Iris pigment epithelial cell (primary cell): ENCODE results near the gene WDR18.
A peak's percentile ranks its signal among the peaks of the same experiment; 100 is the strongest.

Source experiments
- DNase-seq: peaks from one replicate; pipeline ENCODE4 v3.0.0-alpha.2; 2011; ENCODE audit warnings: low read depth

The WDR18 gene

GRCh38 chr19:991932-992669 is 8.0 kb downstream of the WDR18 start:
- no peak for DNase-seq

DNA sequence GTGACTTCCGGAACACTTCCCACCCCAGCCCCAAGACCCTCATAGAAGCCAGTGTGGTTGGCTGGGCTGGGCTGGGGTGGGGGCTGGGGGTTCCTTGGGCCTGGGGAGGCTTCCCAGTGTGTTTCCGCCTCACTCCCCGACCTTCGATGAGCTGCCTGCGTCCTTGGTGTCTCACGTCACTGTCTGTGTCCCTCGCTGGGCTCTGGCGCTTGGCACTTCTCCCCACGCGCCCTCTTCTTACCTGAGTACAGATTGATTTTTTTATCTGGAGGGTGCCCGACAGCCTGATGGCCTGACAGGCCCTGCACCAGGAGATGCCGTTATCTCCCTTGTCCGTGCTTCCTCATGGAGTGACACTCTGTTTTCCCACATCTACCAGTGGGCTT is 8.5 kb downstream of the WDR18 start:
- no peak for DNase-seq

DNA sequence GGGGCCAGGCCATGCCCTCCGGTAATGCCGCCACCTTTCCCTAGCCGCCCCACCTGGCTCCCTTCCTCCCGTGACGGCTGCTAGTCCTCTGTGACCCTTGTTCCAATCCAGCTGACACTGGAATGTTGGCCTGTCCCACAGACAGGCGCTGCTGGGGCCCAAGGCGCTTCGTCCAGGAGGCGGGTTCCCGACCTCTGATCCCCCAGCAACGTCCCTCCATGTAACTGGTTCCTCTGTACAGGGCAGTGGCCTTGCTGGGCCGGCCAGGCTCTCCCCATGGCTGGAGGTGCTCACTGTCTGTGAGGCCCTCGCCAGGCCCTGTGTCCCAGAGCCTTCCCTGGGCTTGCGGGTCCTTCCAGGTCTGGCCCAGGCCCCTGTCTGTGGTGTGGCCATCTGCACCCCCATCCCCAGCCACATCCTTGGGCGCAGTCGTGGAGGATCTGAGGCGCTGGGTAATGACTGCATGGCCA is 9.3 kb downstream of the WDR18 start:
- DNase-seq: no peak

- no peak for DNase-seq
Measured at GRCh38 chr19:993831-994393, 9.8 kb downstream of the WDR18 start.

DNA sequence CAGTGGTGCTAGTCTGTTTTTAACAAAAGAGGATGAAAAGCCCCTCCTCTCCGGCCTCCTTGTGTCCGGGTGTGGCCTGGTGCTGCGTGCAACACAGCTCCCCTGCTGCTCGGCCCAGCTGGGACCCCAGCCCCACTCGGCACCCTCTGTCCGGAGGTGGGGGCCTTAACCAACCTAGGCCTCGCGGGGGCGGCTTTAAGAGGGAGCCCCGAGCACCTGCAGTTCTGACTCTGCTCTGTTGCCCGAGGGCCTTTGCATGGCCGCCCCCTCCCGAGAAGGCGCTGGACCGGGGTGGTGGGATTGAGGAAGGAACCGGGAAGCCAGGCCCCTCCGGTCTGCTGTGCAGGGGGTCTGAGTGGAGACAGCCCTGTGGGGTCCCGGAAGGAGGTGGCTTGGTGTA is 10.4 kb downstream of the WDR18 start:
- DNase-seq: no peak

DNA sequence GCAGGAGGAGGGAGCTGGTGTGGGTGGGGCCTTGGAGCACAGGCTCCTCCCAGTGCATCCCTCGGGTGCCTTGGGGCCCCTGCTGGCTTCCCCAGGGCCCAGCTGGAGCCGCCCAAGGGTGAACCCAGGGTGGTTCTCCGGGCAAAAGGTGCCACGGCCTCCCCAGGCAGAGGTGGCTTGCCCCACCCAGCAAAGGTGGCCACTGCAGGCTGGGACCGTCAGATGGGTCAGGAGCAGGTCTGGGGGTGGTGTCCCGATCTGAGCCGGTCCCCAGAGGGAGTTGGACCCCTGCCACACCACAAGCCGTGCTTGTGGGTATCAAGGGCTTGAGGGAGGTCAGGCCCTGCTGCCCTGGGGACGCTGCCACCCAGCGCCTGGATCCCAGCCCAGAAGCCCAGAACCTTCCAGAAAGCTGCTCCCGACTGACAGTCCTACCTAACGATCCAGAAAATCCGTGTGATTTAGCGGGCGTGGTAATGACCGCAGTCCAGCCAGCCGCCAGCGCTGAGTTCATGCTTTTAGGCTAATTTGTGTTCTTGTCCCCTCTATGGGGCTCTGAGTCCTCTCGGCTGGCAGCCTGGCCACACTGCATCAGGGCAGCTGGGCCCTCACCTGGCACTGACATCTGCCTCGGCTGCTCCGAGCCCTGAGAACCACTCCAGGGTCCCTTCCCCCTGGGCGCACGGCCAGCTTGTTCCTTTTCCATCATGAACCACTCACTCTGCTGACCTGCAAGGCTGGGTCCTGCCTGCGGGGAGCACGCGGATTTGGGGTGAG is 11.1 kb downstream of the WDR18 start:
- DNase-seq: no peak

- peak; percentile 56 for DNase-seq
Measured at GRCh38 chr19:996051-996838, 12.1 kb downstream of the WDR18 start.

- DNase-seq: no peak
Measured at GRCh38 chr19:998064-998463, 13.9 kb downstream of the WDR18 start.

- DNase-seq: no peak
Measured at GRCh38 chr19:999379-999719, 15.2 kb downstream of the WDR18 start.

DNA sequence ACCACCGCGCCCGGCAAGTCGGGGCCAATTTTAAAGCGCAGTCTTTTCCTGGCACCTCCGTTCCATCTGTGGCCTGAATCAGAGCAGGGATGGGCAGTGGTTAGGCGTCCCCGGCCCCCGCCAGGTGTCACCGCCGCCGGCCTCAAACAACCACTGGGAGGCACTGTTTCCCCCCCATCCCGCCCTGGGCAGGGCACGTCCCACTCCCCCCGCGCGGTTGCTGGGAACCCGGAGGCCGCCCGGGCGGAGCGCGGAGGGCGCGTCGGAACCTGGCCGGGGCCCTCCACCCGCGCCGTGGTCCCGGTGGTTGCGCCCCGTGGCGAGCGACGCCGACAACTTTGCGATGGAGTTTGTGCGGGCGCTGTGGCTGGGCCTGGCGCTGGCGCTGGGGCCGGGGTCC is 15.9 kb downstream of the WDR18 start, which contains the start of gene GRIN3B:
GRIN3B (plus strand) TSS at position 325 of the 400 bp plus-strand sequence; CDS start at position 344, 19 bp downstream.
- DNase-seq: no peak

DNA sequence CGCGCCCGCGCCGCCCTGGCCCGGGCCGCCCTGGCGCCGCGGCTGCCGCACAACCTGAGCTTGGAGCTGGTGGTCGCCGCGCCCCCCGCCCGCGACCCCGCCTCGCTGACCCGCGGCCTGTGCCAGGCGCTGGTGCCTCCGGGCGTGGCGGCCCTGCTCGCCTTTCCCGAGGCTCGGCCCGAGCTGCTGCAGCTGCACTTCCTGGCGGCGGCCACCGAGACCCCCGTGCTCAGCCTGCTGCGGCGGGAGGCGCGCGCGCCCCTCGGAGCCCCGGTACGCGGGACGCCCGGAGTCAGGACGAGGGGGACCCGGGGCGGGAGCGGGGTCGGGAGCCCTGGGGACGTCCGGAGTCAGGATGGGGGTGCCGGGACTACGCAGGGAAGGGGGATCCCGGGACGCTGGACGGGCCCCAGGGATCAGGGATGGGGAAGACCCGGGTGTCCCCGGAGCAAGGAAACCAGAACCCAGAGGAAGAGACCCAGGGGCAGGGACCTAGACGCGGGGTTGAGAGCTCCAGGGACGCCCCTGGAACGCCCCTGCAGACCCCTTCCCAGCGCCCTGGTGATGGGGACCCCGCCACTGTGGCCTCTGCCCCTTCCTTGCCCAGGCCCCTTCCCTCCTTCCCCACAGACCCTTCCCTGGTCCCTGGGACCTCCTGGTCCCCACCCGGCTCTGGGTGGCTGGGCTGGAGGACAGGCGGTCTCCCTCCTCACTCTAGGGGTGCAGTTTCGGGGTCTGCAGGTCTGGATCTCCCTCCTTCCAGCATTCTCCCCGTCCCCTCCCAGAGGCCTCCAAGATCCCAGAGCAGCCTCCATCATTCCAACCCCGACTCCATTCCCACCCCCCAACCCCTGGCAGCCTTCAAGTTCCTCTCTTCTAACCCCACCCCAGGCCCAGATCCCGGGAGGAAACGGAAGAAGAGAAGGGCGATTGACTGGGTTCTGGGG is 16.7 kb downstream of the WDR18 start:
- no peak for DNase-seq

GRCh38 chr19:1001538-1002166 is 17.5 kb downstream of the WDR18 start:
- DNase-seq: no peak

GRCh38 chr19:1002600-1002999 is 18.5 kb downstream of the WDR18 start:
- no peak for DNase-seq

- no peak for DNase-seq
Measured at GRCh38 chr19:1003283-1003682, 19.1 kb downstream of the WDR18 start.

GRCh38 chr19:1004204-1004802 is 20.2 kb downstream of the WDR18 start:
- no peak for DNase-seq

GRCh38 chr19:1004803-1005664 is 20.9 kb downstream of the WDR18 start:
- DNase-seq: no peak

DNA sequence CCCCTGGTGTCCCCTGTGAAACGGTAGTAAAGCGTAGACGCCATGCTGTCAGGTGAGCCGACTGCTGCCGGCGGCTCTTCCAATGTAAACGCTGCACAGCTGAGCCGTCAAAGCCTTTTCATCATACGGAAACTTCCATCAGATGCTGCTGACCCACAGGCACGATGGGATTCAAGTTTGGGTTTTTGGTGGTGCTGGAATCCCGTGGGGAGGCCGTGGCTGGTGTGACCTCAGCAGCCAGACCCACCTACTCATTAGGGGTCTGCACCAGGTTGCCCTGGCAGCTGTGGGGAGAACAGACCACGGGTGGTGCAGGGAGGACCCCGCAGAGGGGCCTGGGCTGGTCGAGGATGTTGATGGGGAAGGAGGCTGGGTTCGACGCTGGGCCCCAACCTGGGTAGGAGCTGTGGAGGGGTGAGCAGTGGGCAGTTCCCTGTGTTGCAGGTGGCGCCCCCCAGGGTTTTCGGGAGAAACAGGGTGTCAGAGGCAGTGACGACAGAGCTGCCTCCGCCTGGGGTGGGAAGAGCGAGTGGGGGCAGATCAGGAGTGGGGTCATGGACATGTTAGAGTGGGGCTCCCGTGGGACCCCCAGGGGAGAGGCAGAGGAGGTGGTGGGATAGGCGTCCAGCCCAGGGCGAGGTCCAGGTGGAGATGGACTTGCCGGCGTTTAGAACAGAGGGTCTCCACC is 22.7 kb downstream of the WDR18 start:
- no peak for DNase-seq

DNA sequence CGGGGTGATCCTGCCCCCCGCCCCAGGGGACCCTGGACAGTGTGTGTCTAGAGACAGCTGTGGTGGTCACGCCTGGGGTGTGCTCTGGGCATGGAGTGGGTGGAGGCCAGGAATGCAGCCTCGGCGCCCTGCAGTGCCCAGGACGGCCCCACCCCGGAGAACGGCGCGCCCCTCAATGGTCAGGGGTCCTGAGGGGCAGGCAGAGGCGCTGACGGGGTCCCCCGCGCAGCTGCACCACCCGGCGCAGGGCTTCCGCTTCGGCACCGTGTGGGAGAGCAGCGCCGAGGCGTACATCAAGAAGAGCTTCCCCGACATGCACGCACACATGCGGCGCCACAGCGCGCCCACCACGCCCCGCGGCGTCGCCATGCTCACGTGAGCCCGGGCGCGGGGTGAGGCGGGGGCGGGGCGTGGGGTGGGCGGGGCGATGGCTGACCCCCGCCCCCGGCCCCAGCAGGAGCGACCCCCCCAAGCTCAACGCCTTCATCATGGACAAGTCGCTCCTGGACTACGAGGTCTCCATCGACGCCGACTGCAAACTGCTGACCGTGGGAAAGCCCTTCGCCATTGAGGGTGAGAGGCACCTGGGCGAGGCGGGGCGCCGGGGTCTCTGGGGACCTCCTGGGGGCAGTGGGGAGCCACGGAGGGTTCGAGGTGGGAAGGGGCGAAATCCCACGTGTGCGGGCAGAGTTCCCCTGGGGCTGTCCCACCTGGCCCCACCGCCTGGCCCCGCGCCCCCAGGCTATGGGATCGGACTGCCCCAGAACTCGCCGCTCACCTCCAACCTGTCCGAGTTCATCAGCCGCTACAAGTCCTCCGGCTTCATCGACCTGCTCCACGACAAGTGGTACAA is 23.5 kb downstream of the WDR18 start:
- no peak for DNase-seq
